Duodenal mucosa (tissue), 2 donors: Measurements from ENCODE around the gene PSPC1.
"Not testable (repeated sequence)": the region's sequence is repeated elsewhere in the genome, so short reads cannot be mapped to it uniquely, and the experiment has no call there.

ENCODE experiments used
- H3K27ac ChIP-seq: one replicate; pipeline ENCODE4 v1.7.0; 2013; ENCODE audit warnings: low read depth, low read length
- H3K27me3 ChIP-seq, 2 donors: one replicate each; pipeline ENCODE4 v1.7.0; 2013; ENCODE audit warnings: low read length in 2 of 2, control low read depth in 1 of 2; ENCODE audit not compliant: insufficient read depth in 2 of 2, control insufficient read depth in 1 of 2
- H3K36me3 ChIP-seq, 2 donors: one replicate each; pipeline ENCODE4 v1.7.0; 2013; ENCODE audit warnings: low read length in 2 of 2, control low read depth in 1 of 2; ENCODE audit not compliant: insufficient read depth in 2 of 2, control insufficient read depth in 1 of 2
- H3K4me1 ChIP-seq, 2 donors: one replicate each; pipeline ENCODE4 v1.7.0; 2013; ENCODE audit warnings: low read length in 2 of 2, control low read depth in 1 of 2; ENCODE audit not compliant: insufficient read depth in 2 of 2, control insufficient read depth in 1 of 2
- H3K4me3 ChIP-seq, 2 donors: one replicate each; pipeline ENCODE4 v1.7.0; 2013; ENCODE audit warnings: low read length in 2 of 2, low read depth in 1 of 2
- H3K9ac ChIP-seq, 2 donors: one replicate each; pipeline ENCODE4 v1.7.0; 2013; ENCODE audit warnings: low read length in 2 of 2, low read depth in 1 of 2
- H3K9me3 ChIP-seq, 2 donors: one replicate each; pipeline ENCODE4 v1.7.0; 2013; ENCODE audit warnings: low read length in 2 of 2, control low read depth in 1 of 2; ENCODE audit not compliant: control insufficient read depth in 1 of 2

The PSPC1 gene

GRCh38 chr13:19764237-19764636, 18.5 kb downstream of the PSPC1 start:
- H3K9me3 ChIP-seq = no peaks in the 10 kb centered on the region
- H3K9ac ChIP-seq = no peak overlapping the region
- H3K4me3 ChIP-seq = no peak overlapping the region
- no peaks in the 10 kb centered on the region for H3K27me3 ChIP-seq
- H3K4me1 ChIP-seq = peaks cover 6 to 7% of the 10 kb centered on the region in 2 donors
- H3K27ac ChIP-seq = no peak overlapping the region
- peaks cover 0 to 22% of the 10 kb centered on the region in 2 donors for H3K36me3 ChIP-seq

DNA sequence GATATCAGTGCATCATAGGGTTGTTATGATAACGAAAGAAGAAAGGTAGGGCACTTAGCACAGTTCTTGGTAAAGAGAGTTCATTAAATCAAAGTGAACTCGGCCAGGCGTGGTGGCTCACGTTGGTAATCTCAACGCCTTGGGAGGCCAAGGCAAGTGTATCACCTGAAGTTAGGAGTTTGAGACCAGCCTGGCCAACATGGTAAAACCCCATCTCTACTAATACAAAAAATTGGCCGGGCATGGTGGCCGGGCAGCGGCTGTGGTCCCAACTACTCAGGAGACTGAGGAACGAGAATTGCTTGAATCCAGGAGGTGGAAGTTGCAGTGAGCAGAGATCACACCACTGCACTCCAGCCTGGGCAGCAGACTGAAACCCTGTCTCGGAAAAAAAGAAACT, 19.1 kb downstream of the PSPC1 start:
- no peak overlapping the region for H3K4me3 ChIP-seq
- H3K36me3 ChIP-seq = peaks cover 0 to 28% of the 10 kb centered on the region in 2 donors
- no peaks in the 10 kb centered on the region for H3K27me3 ChIP-seq
- no peak overlapping the region for H3K27ac ChIP-seq
- H3K4me1 ChIP-seq = peaks cover 6 to 7% of the 10 kb centered on the region in 2 donors
- H3K9me3 ChIP-seq = no peaks in the 10 kb centered on the region
- no peak overlapping the region for H3K9ac ChIP-seq

- Histone ChIP-seq H3K9me3 (no peaks in the 10 kb centered on the region), H3K9ac (no peak overlapping the region), H3K4me3 (no peak overlapping the region), H3K4me1 (peaks cover 0 to 4% of the 10 kb centered on the region in 2 donors), H3K27me3 (no peaks in the 10 kb centered on the region), H3K36me3 (peaks cover 0 to 41% of the 10 kb centered on the region in 2 donors), H3K27ac (no peak overlapping the region)
These were observed 23.1 kb downstream of the PSPC1 start for GRCh38 chr13:19759669-19760068.

GRCh38 chr13:19742643-19743042, 40.1 kb downstream of the PSPC1 start:
- Histone ChIP-seq H3K27me3 (no peaks in the 10 kb centered on the region), H3K4me1 (no peaks in the 10 kb centered on the region), H3K4me3 (no peak overlapping the region), H3K9me3 (no peaks in the 10 kb centered on the region), H3K27ac (no peak overlapping the region), H3K9ac (no peak overlapping the region), H3K36me3 (peaks cover 0 to 42% of the 10 kb centered on the region in 2 donors)

GRCh38 chr13:19737844-19738557, 44.7 kb downstream of the PSPC1 start:
- Histone ChIP-seq H3K36me3 (peaks cover 0 to 38% of the 10 kb centered on the region in 2 donors), H3K9me3 (no peaks in the 10 kb centered on the region), H3K4me3 (no peak overlapping the region), H3K4me1 (no peaks in the 10 kb centered on the region), H3K9ac (no peak overlapping the region), H3K27me3 (no peaks in the 10 kb centered on the region), H3K27ac (no peak overlapping the region)

DNA sequence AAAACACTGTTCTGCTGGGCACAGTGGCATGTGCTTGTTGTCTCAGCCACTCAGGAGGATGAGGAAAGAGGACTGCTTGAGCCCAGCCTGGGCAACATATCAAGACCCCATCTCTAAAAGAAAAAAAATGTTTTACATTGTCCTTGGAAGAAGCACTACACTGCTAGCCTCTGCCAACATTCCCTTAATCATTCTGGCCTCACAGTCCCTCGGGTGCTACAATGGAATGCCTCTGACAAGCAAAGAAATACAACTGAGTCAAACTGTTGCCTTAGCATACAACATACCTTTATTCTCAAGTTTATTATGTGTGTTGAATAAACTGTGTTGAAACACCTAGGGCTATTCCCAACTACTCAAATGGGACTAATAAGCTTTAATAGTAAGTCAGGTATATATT, 56.1 kb downstream of the PSPC1 start:
- Histone ChIP-seq H3K27ac (no peak overlapping the region), H3K4me3 (no peak overlapping the region), H3K9ac (no peak overlapping the region), H3K36me3 (peaks cover 3 to 36% of the 10 kb centered on the region in 2 donors), H3K27me3 (no peaks in the 10 kb centered on the region), H3K4me1 (no peaks in the 10 kb centered on the region), H3K9me3 (no peaks in the 10 kb centered on the region)

DNA sequence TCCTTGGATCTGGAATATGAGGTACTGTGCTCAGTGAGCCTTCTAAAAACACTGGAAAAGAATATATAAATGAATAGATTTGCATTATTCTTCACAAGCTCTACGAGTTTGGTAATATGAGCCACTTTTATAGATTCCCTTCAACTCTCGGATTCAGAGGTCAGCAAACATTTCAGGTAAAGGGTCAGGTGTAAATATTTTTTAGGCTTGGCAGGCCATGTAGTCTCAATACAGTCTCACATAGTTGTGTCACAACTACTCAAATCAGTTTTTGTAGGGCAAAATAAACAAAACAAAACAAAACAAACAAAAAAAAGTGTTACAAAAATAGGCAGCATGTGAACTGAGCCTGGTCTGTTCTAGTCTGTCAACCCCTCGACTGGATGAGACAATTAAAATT, 57.4 kb downstream of the PSPC1 start:
- no peak overlapping the region for H3K4me3 ChIP-seq
- H3K36me3 ChIP-seq = peaks cover 3 to 32% of the 10 kb centered on the region in 2 donors
- H3K4me1 ChIP-seq = peaks cover 1 to 4% of the 10 kb centered on the region in 2 donors
- no peak overlapping the region for H3K9ac ChIP-seq
- H3K27ac ChIP-seq = no peak overlapping the region
- no peaks in the 10 kb centered on the region for H3K27me3 ChIP-seq
- no peaks in the 10 kb centered on the region for H3K9me3 ChIP-seq

- Histone ChIP-seq H3K36me3 (peaks cover 0 to 12% of the 10 kb centered on the region in 2 donors), H3K4me1 (peaks cover 4 to 7% of the 10 kb centered on the region in 2 donors), H3K4me3 (no peak overlapping the region), H3K9ac (no peak overlapping the region), H3K27ac (no peak overlapping the region), H3K27me3 (no peaks in the 10 kb centered on the region), H3K9me3 (no peaks in the 10 kb centered on the region)
These were observed 62.7 kb downstream of the PSPC1 start for GRCh38 chr13:19720039-19720438.

- H3K4me3 ChIP-seq = no peak overlapping the region
- H3K9ac ChIP-seq = no peak overlapping the region
- H3K9me3 ChIP-seq = no peaks in the 10 kb centered on the region
- H3K27me3 ChIP-seq = no peaks in the 10 kb centered on the region
- H3K27ac ChIP-seq = no peak overlapping the region
- H3K36me3 ChIP-seq = peaks cover 0 to 5% of the 10 kb centered on the region in 2 donors
- no peaks in the 10 kb centered on the region for H3K4me1 ChIP-seq
These were observed 69.4 kb downstream of the PSPC1 start for GRCh38 chr13:19713186-19713965.

DNA sequence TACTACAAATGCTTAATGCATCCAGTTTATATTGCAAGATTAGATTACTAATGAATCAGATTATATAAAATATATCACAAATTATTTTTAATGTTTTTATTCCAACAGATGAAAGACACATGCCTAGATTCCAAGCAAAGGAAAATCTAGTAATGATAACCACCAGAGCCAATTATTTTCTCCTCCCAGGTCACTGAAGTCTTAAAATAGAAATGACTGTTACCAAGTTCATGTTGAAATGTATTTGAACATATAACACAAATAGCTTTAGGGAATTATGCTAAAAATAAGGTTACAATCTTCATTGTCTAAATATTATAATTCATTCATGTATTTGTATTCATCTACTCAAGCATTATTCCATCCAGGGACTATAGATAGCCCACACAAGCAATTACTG, 73.0 kb downstream of the PSPC1 start:
- H3K9ac ChIP-seq, H3K27me3 ChIP-seq, H3K27ac ChIP-seq, H3K9me3 ChIP-seq, H3K4me3 ChIP-seq, H3K4me1 ChIP-seq, H3K36me3 ChIP-seq: not testable (repeated sequence)
